Gastroesophageal sphincter (tissue), 4 donors: Measurements from ENCODE around the gene RHOU. TPM values are rescaled to one million over a fixed set of nuclear protein-coding genes. Genes with fewer than 3 reads are reported as not detected.
A peak's percentile ranks its signal among the peaks of the same experiment; 100 is the strongest.

ENCODE experiments used
- ATAC-seq: fragments of 150-250 bp; one replicate; pipeline ENCODE4 v1.9.1; 2016; ENCODE audit warnings: mild to moderate bottlenecking, moderate library complexity
- H3K27ac ChIP-seq, 4 donors: fragments of 200-600 bp; sonication (generic) in 3 of 4; 1 replicate in 3 of 4; 2 replicates in 1 of 4; pipeline ENCODE4 v1.5.1; 2016 to 2019
- H3K27me3 ChIP-seq: fragments of 200-600 bp; sonication (generic); one replicate; pipeline ENCODE4 v1.5.1; 2019
- H3K36me3 ChIP-seq, 2 donors: fragments of 200-600 bp; sonication (generic); one replicate each; pipeline ENCODE4 v1.5.1; 2019; ENCODE audit warnings: control low read depth in 1 of 2
- H3K4me1 ChIP-seq, 3 donors: fragments of 200-600 bp; sonication (generic); 1 replicate in 2 of 3; 2 replicates in 1 of 3; pipeline ENCODE4 v1.5.1; 2016 to 2019; ENCODE audit warnings: control low read depth in 2 of 3
- H3K4me3 ChIP-seq, 2 donors: fragments of 200-600 bp; sonication (generic); one replicate each; pipeline ENCODE4 v1.5.1; 2019; ENCODE audit warnings: mild to moderate bottlenecking in 1 of 2, moderate library complexity in 1 of 2
- H3K9me3 ChIP-seq, 3 donors: fragments of 200-600 bp; sonication (generic); one replicate each; pipeline ENCODE4 v1.5.1; 2017 to 2019; ENCODE audit warnings: control low read depth in 2 of 3
- EP300 ChIP-seq: sonication (generic); formaldehyde crosslinking; IDR thresholded peaks from one replicate; pipeline ENCODE4 v1.6.1; 2017; ENCODE audit warnings: antibody characterized with exemption, mild to moderate bottlenecking
- POLR2A ChIP-seq, 2 donors: fragments of 450-650 bp; IDR thresholded peaks; one replicate each; pipeline ENCODE4 v1.6.1; 2017; ENCODE audit warnings: antibody characterized with exemption in 2 of 2, mild to moderate bottlenecking in 2 of 2, moderate library complexity in 1 of 2
- POLR2AphosphoS5 ChIP-seq: sonication (generic); formaldehyde crosslinking; IDR thresholded peaks from one replicate; pipeline ENCODE4 v1.6.1; 2017; ENCODE audit warnings: antibody characterized with exemption
- WGBS, 2 donors: methylation state at CpG; one replicate each; pipeline ENCODE4 v1.1.5; 2018; ENCODE audit warnings: low coverage in 1 of 2; 5-methylcytosine and 5-hydroxymethylcytosine counted together
- total RNA-seq, 4 donors: library from RNA; depleted of rRNA; stranded (reverse); fragments of >200 nt; gene quantifications; one replicate each; pipeline ENCODE4 v1.1.0, GENCODE V29; 2016
- TF ChIP-seq, protein P1 (sequence below), 4 experiments: fragments of 200-600 bp in 2 of 4; fragments of 450-650 bp in 2 of 4; sonication (generic) in 1 of 4; IDR thresholded peaks; one replicate each; pipeline ENCODE4 v1.5.1; 2017 to 2019; ENCODE audit warnings: antibody characterized with exemption in 4 of 4, mild to moderate bottlenecking in 2 of 4, moderate library complexity in 2 of 4

RHOU gene
- total RNA-seq, 4 donors from 2014 or later = 16.3 to 53.0 (median 31.0) TPM

DNA sequence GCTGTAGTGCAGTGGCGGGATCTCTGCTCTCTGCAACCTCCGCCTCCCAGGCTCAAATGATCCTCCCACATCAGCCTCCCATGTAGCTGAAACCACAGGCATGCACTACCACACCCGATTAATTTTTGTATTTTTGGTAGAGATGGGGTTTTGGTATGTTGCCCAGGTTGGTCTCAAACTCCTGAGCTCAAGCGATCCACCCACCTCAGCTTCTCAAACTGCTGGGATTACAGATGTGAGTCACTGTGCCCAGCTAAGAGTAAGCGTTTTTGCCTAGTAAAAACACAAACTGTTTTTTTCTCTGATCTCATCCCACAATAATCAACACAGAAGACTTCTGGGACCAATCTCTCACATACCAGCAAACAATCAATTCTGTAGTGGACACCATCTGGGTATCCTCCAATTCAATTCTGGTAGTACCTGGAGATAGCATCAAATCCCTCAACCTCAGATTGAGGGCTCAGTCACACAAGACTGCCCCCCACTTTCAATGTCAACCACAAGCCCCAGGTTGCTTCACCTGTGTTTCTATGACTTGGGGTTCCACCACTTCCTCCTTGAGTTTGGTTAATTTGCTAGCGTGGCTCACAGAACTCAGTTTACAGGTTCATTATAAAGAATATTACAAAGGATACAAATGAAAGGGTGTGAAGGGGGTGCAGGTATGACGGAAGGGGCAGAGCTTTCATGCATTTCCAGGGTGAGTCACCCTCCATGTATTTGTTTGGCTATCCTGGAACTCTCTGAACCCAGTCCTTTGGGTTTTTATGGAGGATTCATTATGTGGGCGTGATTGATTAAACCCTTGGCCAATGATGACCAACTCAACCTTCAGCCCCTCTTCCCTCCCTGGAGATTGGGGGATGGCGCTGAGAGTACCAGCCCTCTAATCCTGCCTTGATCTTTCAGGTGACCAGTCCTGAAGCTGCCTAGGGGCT lies 40.0 kb upstream of the RHOU start:
- Histone ChIP-seq H3K9me3 (no peaks in the 10 kb centered on the region), H3K4me1 (peaks cover 0 to 17% (median 0%) of the 10 kb centered on the region in 3 donors), H3K4me3 (no peak overlapping the region), H3K27me3 (no peaks in the 10 kb centered on the region), H3K36me3 (no peaks in the 10 kb centered on the region), H3K27ac (no peak overlapping the region)
- 81 to 92% methylated on average over 7 to 8 of the region's 9 CpGs for WGBS, 2 donors
- ATAC-seq = no peak
- TF ChIP-seq POLR2A (IDR thresholded peaks at IDR 0.05) (no peak), POLR2AphosphoS5 (no peak), EP300 (no peak)
- TF ChIP-seq, protein P1, sequence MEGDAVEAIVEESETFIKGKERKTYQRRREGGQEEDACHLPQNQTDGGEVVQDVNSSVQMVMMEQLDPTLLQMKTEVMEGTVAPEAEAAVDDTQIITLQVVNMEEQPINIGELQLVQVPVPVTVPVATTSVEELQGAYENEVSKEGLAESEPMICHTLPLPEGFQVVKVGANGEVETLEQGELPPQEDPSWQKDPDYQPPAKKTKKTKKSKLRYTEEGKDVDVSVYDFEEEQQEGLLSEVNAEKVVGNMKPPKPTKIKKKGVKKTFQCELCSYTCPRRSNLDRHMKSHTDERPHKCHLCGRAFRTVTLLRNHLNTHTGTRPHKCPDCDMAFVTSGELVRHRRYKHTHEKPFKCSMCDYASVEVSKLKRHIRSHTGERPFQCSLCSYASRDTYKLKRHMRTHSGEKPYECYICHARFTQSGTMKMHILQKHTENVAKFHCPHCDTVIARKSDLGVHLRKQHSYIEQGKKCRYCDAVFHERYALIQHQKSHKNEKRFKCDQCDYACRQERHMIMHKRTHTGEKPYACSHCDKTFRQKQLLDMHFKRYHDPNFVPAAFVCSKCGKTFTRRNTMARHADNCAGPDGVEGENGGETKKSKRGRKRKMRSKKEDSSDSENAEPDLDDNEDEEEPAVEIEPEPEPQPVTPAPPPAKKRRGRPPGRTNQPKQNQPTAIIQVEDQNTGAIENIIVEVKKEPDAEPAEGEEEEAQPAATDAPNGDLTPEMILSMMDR (IDR thresholded peaks at IDR 0.05) = no peak

DNA sequence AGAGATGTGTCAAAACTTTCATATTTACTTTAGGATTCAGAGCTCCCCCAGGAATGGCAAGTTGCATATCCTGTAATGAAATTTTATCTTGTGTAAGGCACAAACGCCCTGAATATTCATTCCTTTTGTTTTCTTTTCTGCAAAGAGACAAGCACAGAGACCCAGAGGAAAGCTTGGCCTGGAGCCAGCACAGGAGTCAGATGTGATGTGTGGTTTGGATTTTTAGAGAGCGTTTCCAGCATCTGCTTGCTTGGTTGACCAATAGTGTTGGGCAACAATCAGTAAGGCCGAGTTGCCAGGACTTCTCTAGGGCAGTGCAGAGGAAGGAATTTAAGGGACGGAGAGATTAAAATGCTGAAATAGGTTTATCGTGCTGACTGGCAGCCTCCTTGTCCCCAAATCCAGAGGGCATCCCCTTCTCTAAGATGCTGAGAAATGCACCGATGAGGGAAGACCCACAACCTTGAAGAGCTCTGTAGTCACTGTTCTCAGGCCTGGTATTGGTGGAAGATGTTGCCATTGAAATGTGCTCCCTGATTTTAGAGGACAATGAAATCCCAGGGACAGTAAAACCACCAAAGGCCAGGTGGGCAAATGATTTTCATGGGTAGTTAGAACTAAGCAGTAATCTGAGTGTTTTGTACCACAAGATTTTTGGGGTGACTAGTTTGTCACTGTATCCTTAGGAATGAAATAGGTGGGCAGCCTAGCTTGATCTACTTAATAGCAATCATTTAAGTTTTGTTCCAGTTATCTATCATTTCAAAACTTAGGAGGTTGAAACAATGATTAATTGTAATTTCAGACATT lies 37.9 kb upstream of the RHOU start:
- H3K27ac ChIP-seq = no peak overlapping the region
- TF ChIP-seq, protein P1 (IDR thresholded peaks at IDR 0.05) = no peak
- TF ChIP-seq POLR2A (IDR thresholded peaks at IDR 0.05) = no peak
- no peak for TF ChIP-seq EP300
- no peak for TF ChIP-seq POLR2AphosphoS5
- ATAC-seq = peak; percentile 80
- no peak overlapping the region for H3K4me3 ChIP-seq
- 39 to 47% methylated on average over 5 to 6 of the region's 6 CpGs for WGBS, 2 donors
- no peaks in the 10 kb centered on the region for H3K27me3 ChIP-seq
- H3K9me3 ChIP-seq = no peaks in the 10 kb centered on the region
- peaks cover 0 to 9% (median 0%) of the 10 kb centered on the region in 3 donors for H3K4me1 ChIP-seq
- no peaks in the 10 kb centered on the region for H3K36me3 ChIP-seq

DNA sequence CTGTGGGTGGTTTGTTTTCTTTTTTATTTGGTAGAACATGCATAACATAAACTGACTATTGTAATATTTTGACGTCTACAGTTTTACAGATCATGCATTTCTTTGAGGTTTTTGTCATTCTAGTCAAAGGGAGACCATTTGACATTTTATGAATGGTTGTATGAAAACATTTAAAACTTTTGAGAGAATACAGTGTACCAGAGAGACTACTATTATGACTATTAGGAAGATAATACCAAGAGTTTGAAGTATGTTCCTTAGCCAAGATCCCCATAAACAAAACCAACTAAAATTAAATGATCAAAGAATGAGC lies 37.3 kb upstream of the RHOU start:
- Histone ChIP-seq H3K27ac (no peak overlapping the region), H3K36me3 (no peaks in the 10 kb centered on the region), H3K9me3 (no peaks in the 10 kb centered on the region), H3K4me3 (no peak overlapping the region), H3K27me3 (no peaks in the 10 kb centered on the region), H3K4me1 (peaks cover 0 to 9% (median 0%) of the 10 kb centered on the region in 3 donors)
- TF ChIP-seq, protein P1 (IDR thresholded peaks at IDR 0.05) = no peak
- no peak for TF ChIP-seq POLR2A (IDR thresholded peaks at IDR 0.05)
- TF ChIP-seq POLR2AphosphoS5 = no peak
- TF ChIP-seq EP300 = no peak
- 50 to 88% methylated on average over 1 of the region's 1 CpG for WGBS, 2 donors
- no peak for ATAC-seq

DNA sequence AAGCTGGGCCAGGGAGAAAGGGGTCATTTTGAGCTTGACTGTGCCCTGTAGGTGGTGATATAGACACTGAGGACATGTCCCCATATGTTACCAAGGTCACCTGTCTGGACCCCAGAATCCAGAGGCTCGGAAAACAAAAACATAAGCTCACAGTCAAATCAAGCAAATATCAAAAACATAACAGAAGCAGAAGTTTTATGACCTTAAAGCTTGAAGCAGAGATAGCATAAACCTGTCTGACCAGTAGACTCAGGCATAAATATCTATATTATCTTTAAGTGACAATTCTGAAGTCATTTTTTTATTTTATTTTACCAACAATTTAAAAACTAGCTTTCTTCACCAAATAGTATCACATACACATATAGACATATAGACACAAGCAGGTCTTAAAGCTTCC lies 32.8 kb upstream of the RHOU start:
- H3K36me3 ChIP-seq = no peaks in the 10 kb centered on the region
- no peaks in the 10 kb centered on the region for H3K27me3 ChIP-seq
- ATAC-seq = no peak
- H3K4me1 ChIP-seq = peaks cover 0 to 4% (median 0%) of the 10 kb centered on the region in 3 donors
- TF ChIP-seq POLR2AphosphoS5 = no peak
- TF ChIP-seq, protein P1 (IDR thresholded peaks at IDR 0.05) = no peak
- no peak for TF ChIP-seq EP300
- no peak for TF ChIP-seq POLR2A (IDR thresholded peaks at IDR 0.05)
- no peaks in the 10 kb centered on the region for H3K9me3 ChIP-seq
- 71 to 100% methylated on average over 1 of the region's 1 CpG for WGBS, 2 donors
- H3K27ac ChIP-seq = no peak overlapping the region
- H3K4me3 ChIP-seq = no peak overlapping the region
